ENCODE measurements around the gene SUPT3H. TPM values are rescaled to one million over a fixed set of nuclear protein-coding genes. Genes with fewer than 3 reads are reported as not detected.

Gene SUPT3H
- total and polyA plus RNA-seq, 2 of the 8 experiments (the other 6 are each of a cell fraction or from before 2014, with no cell fraction given), result 18.8 to 23.0 TPM

- Histone ChIP-seq H3K9ac (replicated peaks in 1 of 4; ENCODE audit: extremely low read depth in 1 of 4, low read depth in 3 of 4, low read length in 3 of 4) (no peak overlapping the region), H3K14ac (ENCODE audit: insufficient read length) (no peak overlapping the region), H3K79me2 (ENCODE audit: control insufficient read depth in 1 of 2, insufficient read depth in 2 of 2, low read length in 2 of 2) (no peaks in the 10 kb centered on the region), H2BK120ac (replicated peaks; ENCODE audit: low read depth, low read length) (no peak overlapping the region), H2AFZ (ENCODE audit: low read length) (no peak overlapping the region), H2AK5ac (ENCODE audit: low read depth, low read length) (no peak overlapping the region), H3K4me1 (replicated peaks in 1 of 4; ENCODE audit: control insufficient read depth in 3 of 4, insufficient read depth in 4 of 4, low read length in 3 of 4) (no peaks in the 10 kb centered on the region; a peak in 1 of 7 replicates), H2BK12ac (ENCODE audit: low read depth, low read length) (no peak overlapping the region), H4K5ac (ENCODE audit: insufficient read length, low read depth, low read length) (no peak overlapping the region), H3K27ac (ENCODE audit: low read depth, low read length) (no peak overlapping the region), H2BK20ac (ENCODE audit: low read length) (no peak overlapping the region), H3K56ac (replicated peaks; ENCODE audit: insufficient read length, low read depth, low read length) (no peak overlapping the region), H3K79me1 (ENCODE audit: low read depth, low read length) (no peaks in the 10 kb centered on the region), H3K9me3 (ENCODE audit: insufficient read depth in 2 of 2, low read depth in 1 of 2, low read length in 1 of 2) (no peaks in the 10 kb centered on the region), H2BK5ac (ENCODE audit: low read depth, low read length) (no peak overlapping the region), H4K8ac (ENCODE audit: extremely low read depth, insufficient read depth, low read length) (no peak overlapping the region), H4K91ac (replicated peaks; ENCODE audit: insufficient read length, low read length) (no peak overlapping the region), H3K4me3 (ENCODE audit: extremely low read depth in 1 of 4, insufficient read depth in 2 of 4, low read depth in 3 of 4, low read length in 4 of 4) (no peak overlapping the region), H2BK15ac (ENCODE audit: low read length) (no peak overlapping the region), H3K4me2 (ENCODE audit: insufficient read depth in 1 of 2, low read depth in 2 of 2, low read length in 2 of 2) (no peak overlapping the region), H3K23me2 (ENCODE audit: low read depth, low read length) (no peaks in the 10 kb centered on the region), H3K27me3 (replicated peaks in 1 of 4; ENCODE audit: control insufficient read depth in 3 of 4, extremely low read depth in 1 of 4, insufficient read depth in 3 of 4, low read length in 3 of 4) (no peaks in the 10 kb centered on the region), H3K18ac (ENCODE audit: extremely low read depth, low read length) (no peak overlapping the region), H4K20me1 (replicated peaks in 1 of 2; ENCODE audit: control insufficient read depth in 1 of 2, insufficient read depth in 2 of 2, low read length in 2 of 2) (no peaks in the 10 kb centered on the region), H3K36me3 (ENCODE audit: control insufficient read depth in 2 of 4, insufficient read depth in 4 of 4, low read length in 3 of 4) (no peaks in the 10 kb centered on the region), H3K23ac (ENCODE audit: insufficient read length) (no peak overlapping the region), H3K4ac (replicated peaks; ENCODE audit: insufficient read length, low read depth, low read length) (no peak overlapping the region)
- CTCF ChIA-PET (ENCODE audit: partially characterized antibody), result no interaction called here
- POLR2A ChIA-PET (ENCODE audit: partially characterized antibody), result no interaction called here
- 85% methylated on average over 1 of the region's 1 CpG; no CpG with 5 or more reads in 1 of the 2 experiments for WGBS, 2 experiments (ENCODE audit: extremely low coverage in 1 of 2, insufficient coverage in 1 of 2, insufficient read length in 1 of 2, insufficient replicate concordance in 2 of 2, low coverage in 1 of 2, low lambda C conversion rate in 2 of 2, missing lambda C conversion rate in 1 of 2)
- FAIRE-seq (no peak), DNase-seq (ENCODE audit: low read depth in 1 of 2, low spot score in 2 of 2) (no peak)
- no peak for TF ChIP-seq KDM5A (IDR thresholded peaks at IDR 0.05; ENCODE audit: low read length)
- TF ChIP-seq USF2 (IDR thresholded peaks at IDR 0.05; ENCODE audit: low read length), result no peak
- TF ChIP-seq RBBP5 (IDR thresholded peaks at IDR 0.05; ENCODE audit: borderline replicate concordance, low read depth, low read length), result no peak
- no peak for TF ChIP-seq POU5F1 (IDR thresholded peaks at IDR 0.05; ENCODE audit: low read depth, low read length)
- no peak for TF ChIP-seq POLR2AphosphoS5 (IDR thresholded peaks at IDR 0.05; ENCODE audit: low read depth, low read length)
- TF ChIP-seq ATF3 (IDR thresholded peaks at IDR 0.05; ENCODE audit: insufficient read depth, low read depth, low read length), result no peak
- TF ChIP-seq CHD2 (IDR thresholded peaks at IDR 0.05; ENCODE audit: low read length), result no peak
- no peak for TF ChIP-seq TCF12 (IDR thresholded peaks at IDR 0.05; ENCODE audit: low read depth, low read length)
- no peak for TF ChIP-seq RNF2 (IDR thresholded peaks at IDR 0.05; ENCODE audit: borderline replicate concordance, low read depth, low read length, missing control alignments, poor library complexity, severe bottlenecking)
- no peak for TF ChIP-seq MAFK (IDR thresholded peaks at IDR 0.05; ENCODE audit: low read depth, low read length)
- TF ChIP-seq YY1 (IDR thresholded peaks at IDR 0.05; ENCODE audit: low read depth, low read length), result no peak
- no peak for TF ChIP-seq FOSL1 (IDR thresholded peaks at IDR 0.05; ENCODE audit: insufficient read depth, low read depth, low read length)
- no peak for TF ChIP-seq KDM4A (IDR thresholded peaks at IDR 0.05; ENCODE audit: low read depth, low read length, severe bottlenecking)
Measured at GRCh38 chr6:45254253-45254652, 123.5 kb downstream of the SUPT3H start.
